GM11168 (cell line): Measurements from ENCODE around the gene A2ML1.

ENCODE experiments used
- in situ Hi-C: fragments of 300-500 bp; cut with MboI; formaldehyde crosslinking; loops from one replicate; pipeline ENCODE4 v1.12.0; 2022; ENCODE audit warnings: low sequenced_read_pairs; ENCODE audit not compliant: unreplicated experiment

The A2ML1 gene

GRCh38 chr12:8847435-8847834 is 25.0 kb downstream of the A2ML1 start:
- in situ Hi-C loops = no loop called here

DNA sequence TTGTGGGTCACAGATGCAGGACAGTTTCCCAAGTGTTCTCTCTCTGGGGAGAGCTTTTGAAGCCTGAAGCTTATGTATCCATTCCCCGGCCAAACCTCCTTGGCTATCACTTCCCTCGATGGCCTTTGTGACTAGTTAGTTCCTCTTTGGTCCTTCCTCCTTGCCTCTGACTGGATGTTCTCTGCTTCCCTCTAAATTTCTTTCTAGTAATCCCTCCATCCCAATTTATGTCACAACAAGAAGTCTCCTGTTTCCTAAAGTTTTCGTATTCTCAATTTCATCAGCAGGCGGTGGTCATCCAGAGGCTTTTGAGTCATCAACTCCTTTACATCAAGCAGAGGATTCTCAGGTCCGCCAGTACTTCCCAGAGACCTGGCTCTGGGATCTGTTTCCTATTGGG is 27.5 kb downstream of the A2ML1 start:
- in situ Hi-C loops = loop anchor here (25.0 kb wide), 1 partner anchor 163 kb away; the partner anchor contains the start of gene RIMKLB

DNA sequence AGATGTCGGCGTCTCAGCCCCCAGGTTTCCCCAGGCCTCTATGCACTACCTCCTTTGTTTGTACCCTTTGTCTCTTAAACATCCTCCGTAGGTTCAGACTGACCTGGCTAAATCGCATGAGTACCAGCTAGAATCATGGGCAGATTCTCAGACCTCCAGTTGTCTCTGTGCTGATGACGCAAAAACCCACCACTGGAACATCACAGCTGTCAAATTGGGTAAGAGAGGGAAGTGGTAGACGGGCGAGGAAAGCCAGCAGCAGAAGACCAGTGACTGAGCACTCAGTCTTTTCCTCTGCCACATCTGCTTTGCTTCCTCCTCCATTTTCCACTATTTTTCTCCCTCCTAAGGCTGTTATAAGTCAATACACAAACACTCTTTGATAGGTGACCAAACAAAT is 29.7 kb downstream of the A2ML1 start:
- in situ Hi-C loops = loop anchor here (25.0 kb wide), 1 partner anchor 165 kb away; the partner anchor contains the start of gene RIMKLB

DNA sequence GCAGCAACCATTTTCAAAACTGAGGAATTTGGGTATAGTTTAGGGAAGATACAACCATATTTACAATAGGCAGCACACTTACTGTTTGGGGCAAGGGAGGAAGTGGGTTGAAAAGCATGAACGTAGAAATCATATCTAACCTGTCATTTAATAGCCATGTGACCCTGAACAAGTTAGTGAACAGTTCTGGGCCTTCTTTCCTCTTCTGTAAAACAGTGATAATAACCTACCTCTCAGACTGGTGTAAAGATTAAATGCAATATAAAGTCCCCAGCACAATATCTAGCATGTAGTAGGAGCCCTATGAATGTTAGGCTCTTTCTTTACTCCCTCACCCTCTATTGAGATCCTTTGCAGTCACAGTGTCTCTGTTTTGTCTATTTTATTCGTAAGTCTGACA is 33.5 kb downstream of the A2ML1 start:
- in situ Hi-C loops = loop anchor here (25.0 kb wide), 1 partner anchor 169 kb away; the partner anchor contains the start of gene RIMKLB

GRCh38 chr12:8859448-8859847 is 37.0 kb downstream of the A2ML1 start:
- in situ Hi-C loops = loop anchor here (25.0 kb wide), 1 partner anchor 172 kb away; the partner anchor contains the start of gene RIMKLB

GRCh38 chr12:8860165-8860961 is 37.9 kb downstream of the A2ML1 start:
- in situ Hi-C loops = loop anchor here (25.0 kb wide), 1 partner anchor 173 kb away; the partner anchor contains the start of gene RIMKLB

GRCh38 chr12:8866429-8866828 is 44.0 kb downstream of the A2ML1 start:
- in situ Hi-C loops = loop anchor here (25.0 kb wide), 1 partner anchor 179 kb away; the partner anchor contains the start of gene RIMKLB

DNA sequence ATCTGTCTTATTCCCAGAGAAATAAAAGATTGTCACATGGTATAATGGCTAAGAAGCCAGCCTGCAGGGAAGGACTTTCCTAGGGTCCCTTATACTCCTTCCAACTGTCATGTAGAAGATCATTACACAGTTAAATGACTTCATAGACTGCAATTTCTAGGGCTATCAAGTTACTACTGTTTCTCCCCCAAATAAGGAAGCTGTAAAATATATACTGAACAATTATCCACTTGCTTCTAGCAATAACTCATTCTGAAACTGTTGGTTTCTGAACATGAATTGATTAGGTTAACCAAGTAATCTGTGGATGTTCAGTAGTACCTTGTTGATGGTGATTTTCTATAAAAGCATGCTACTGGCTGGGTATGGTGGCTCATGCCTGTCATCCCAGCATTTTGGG is 44.6 kb downstream of the A2ML1 start:
- in situ Hi-C loops = loop anchor here (25.0 kb wide), 1 partner anchor 180 kb away; the partner anchor contains the start of gene RIMKLB

- in situ Hi-C loops = loop anchor here (25.0 kb wide), 1 partner anchor 180 kb away; the partner anchor contains the start of gene RIMKLB
Measured at GRCh38 chr12:8867786-8868185, 45.4 kb downstream of the A2ML1 start.

- in situ Hi-C loops = loop anchor here (25.0 kb wide), 1 partner anchor 183 kb away; the partner anchor contains the start of gene RIMKLB
Measured at GRCh38 chr12:8870586-8870985, 48.2 kb downstream of the A2ML1 start.

DNA sequence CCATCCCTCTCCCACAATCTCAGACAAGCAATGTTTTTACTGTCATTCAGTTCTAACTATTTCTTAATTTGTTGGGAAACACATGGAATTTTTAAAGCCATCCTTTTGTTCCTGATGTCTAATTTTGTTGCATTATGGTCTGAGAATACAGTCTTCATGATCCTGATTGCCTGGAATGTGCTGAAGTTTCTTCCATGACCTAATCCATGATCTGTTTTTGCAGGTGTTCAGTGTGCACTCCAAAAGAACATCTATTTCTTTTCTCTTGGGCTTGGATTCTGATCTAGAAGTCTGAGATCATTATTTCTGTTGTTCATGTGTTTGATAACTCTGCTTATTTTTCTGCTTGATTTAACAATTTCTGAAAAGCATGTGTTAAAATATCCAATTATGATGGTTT is 48.6 kb downstream of the A2ML1 start:
- in situ Hi-C loops = loop anchor here (25.0 kb wide), 1 partner anchor 184 kb away; the partner anchor contains the start of gene RIMKLB

DNA sequence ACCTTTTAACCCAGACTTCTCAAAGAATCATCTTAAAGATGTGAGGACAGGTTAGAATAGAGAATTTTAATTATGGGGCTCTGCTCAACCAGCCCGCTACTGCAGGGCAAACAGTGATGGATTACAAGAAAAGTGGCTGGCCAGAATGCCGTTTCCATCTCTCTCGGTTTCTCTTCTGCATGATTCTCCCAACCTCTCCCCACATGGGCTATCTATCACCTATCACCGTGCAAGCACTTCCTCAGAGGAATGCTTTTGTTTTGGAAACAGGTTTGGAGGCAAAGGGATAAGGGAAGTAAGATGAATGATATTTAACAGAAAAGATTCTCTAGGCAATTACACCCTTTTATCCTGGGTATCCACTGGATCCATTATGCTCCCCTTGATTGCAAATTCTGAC is 54.5 kb downstream of the A2ML1 start:
- in situ Hi-C loops = no loop called here

DNA sequence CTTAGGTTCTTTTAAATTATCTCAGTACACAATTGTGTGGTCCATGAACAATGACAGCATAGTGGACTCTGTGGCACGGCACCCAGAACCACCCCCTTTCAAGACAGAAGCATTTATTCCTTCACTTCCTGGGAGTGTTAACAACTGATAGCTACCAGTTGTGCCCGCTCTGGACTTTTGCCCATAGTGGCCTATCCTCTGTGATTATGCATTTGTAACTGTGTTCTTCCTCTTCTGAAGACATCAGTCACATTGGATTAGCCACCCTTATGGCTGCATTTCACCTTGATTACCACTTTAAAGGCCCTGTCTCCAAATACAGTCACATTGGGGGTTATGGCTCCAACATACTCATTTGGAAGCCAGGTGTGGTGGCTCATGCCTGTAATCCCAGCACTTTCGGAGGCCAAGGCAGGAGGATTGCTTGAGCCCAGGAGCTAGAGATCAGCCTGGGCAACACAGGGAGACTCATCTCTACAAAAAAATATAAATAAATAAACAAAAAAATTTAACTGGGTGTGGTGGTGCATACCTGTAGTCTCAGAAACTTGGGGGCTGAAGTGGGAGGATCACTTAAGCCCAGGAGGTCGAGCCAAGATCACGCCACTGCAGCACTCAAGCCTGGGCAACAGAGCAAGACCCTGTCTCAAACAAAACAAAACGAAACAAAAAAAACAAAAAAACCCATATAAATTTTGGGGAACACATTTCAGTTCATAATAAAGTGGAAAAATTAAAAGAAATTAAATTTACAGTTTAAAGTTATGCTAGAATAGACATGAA is 64.3 kb downstream of the A2ML1 start:
- in situ Hi-C loops = no loop called here

GRCh38 chr12:8887285-8887715 is 64.9 kb downstream of the A2ML1 start:
- in situ Hi-C loops = no loop called here

DNA sequence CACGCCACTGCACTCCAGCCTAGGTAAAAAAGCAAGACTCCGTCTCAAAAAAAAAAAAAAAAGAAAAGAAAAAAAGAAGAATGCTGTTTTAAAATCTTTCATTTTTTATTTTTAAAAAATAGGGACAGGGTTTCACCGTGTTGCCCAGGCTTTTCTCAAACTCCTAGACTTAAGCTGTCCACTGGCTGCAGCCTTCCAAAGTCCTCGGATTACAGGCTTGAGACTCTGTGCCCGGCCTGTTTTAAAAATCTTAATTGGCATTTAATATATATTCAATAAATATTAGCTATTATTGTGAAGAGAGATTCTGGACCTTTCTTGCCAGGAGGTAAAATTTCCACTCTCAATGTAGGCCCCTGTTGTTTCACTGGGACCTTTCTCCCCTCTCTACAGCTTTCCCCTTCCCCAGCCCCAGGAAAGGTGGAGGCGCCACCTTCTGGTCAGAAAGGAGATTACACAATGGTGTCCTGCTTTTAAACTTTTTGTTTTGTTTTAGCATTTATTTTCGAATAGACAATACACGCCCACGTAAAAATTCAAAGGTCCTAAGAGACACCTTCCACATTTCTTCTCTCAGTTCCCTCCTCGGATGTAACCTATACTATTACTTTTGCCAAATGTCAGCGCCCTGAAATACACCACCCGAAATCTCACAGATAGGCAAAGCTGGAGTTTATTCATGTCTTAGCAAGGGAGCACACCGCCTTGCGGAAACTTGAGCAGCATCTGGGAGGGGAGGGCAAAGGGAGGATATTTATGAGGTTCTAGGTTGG is 68.1 kb downstream of the A2ML1 start:
- in situ Hi-C loops = no loop called here

GRCh38 chr12:8891976-8892375 is 69.6 kb downstream of the A2ML1 start:
- in situ Hi-C loops = no loop called here

- in situ Hi-C loops = no loop called here
Measured at GRCh38 chr12:8894378-8894777, 72.0 kb downstream of the A2ML1 start.

- in situ Hi-C loops = no loop called here
Measured at GRCh38 chr12:8894986-8895385, 72.6 kb downstream of the A2ML1 start.

DNA sequence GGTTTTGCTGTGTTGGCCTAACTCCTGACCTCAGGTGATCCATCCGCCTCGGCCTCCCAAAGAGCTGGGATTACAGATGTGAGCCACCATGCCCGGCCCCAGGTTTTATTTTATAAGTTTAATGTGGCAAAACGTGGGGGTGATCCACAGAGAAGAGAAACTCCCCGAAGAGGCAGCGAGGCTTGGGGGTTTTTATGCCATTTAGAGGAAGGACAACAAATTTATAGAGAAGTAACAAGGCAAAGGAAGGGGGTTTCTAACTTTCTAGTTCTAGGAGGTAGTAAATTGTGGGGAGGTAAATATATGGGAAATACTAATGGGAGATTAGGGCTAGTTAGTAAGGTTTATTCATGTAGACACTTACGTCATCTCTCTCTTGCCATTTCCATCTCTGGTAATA is 74.7 kb downstream of the A2ML1 start:
- in situ Hi-C loops = no loop called here

- in situ Hi-C loops = no loop called here
Measured at GRCh38 chr12:8899830-8900229, 77.4 kb downstream of the A2ML1 start.
